C4-2B (cell line): ENCODE data around the gene PER1.

Source experiments
- ZFX ChIP-seq: fragments of 450-650 bp; IDR thresholded peaks from 2 replicates; pipeline ENCODE4 v1.6.1; 2017
- TF ChIP-seq, protein P1 (sequence below): fragments of 450-650 bp; conservative IDR thresholded peaks from 2 replicates; pipeline ENCODE4 v1.5.1; 2017; ENCODE audit warnings: mild to moderate bottlenecking

DNA sequence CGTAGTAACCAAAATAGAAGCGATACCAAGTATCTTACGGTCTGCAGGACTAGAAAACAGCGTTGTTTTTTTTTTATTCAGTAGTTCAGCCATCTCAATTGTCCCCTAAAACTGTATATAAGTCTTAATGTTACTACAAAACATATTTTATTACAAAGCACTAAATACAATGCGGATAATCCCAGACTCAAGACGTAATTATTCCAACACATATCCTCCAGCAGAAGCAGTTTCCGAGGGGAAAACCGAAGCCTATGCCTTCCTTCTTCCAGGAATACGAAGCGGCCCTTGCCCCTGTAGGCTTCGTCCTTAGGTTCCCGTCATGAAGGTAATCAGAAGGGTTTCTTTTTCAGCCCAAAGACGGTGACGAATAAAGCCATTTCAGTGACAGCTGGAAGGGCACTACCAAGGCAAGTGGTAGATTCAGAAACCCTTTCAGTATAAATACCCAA, 21.7 kb upstream of the PER1 start:
- TF ChIP-seq, protein P1, sequence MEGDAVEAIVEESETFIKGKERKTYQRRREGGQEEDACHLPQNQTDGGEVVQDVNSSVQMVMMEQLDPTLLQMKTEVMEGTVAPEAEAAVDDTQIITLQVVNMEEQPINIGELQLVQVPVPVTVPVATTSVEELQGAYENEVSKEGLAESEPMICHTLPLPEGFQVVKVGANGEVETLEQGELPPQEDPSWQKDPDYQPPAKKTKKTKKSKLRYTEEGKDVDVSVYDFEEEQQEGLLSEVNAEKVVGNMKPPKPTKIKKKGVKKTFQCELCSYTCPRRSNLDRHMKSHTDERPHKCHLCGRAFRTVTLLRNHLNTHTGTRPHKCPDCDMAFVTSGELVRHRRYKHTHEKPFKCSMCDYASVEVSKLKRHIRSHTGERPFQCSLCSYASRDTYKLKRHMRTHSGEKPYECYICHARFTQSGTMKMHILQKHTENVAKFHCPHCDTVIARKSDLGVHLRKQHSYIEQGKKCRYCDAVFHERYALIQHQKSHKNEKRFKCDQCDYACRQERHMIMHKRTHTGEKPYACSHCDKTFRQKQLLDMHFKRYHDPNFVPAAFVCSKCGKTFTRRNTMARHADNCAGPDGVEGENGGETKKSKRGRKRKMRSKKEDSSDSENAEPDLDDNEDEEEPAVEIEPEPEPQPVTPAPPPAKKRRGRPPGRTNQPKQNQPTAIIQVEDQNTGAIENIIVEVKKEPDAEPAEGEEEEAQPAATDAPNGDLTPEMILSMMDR, result no peak
- no peak for TF ChIP-seq ZFX
